ENCODE data around the gene ASB13.
A peak's percentile ranks its signal among the peaks of the same experiment; 100 is the strongest.
"Not testable (repeated sequence)": the region's sequence is repeated elsewhere in the genome, so short reads cannot be mapped to it uniquely, and the experiment has no call there.

The ASB13 gene

DNA sequence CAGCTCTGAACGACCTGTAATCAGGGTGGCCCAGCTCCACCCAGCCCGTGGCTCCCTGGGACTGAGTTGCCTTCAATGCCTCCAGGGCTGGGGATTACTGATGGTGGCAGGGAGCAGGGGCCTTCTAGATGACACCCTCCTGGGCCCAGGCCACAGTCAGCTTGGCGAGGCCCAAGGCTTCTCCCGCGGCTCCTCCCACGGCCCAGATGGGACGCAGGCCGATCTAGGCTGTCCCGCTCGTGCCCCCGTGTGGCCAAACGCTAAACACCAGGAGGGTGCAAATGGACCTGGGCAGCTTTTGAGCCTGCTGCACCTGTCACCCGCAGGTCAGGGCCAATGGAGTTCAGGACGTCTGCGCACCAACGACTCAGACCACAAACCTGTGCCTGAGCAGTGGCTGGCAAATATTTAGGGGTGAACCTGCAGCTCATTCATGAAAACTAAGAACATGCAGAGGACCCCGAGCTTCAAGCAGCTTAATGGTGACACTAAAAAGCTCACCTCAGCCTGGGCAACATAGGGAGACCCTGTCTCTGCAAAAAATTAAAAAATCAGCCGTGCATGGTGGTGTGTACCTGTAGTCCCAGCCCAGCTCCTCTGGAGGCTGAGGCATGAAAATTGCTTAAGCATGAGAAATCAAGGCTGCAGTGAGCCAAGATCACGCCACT lies 43.2 kb downstream of the ASB13 start:
- DNase-seq (ENCODE audit: low spot score), result peak; percentile 88

DNA sequence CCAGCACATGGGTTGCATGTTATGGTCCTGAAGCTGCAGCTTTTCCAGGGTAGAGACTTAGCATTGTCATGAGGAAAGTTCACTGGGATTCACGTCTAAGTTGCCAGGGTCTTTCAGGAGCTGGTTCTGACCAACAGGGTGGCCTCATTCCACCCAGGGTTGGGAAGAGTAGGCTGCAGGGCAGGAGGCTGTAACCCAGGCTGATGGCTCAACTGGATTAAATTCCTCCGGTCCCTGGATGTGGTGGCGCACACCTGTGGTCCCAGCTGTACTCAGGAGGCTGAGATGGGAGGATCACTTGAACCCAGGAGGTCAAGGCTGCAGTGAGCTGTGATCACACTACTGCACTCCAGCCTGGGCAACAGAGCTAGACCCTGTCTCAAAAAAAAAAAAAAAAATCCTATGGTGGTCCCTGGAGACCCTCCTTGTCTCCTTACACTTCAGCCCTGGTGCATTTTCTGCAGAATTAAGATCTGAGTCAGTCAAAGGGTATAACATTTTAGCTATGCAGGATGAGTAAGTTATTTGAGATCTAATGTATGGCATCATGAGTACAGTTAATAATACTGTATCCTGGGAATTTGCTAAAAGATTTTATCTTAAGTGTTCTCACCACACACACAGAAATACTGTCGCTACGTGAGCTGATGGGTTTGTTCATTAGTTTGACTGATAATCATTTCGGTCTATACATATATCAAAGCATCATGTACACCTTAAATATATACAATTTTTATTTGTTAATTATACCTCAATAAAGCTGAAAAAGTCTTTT lies 44.0 kb downstream of the ASB13 start:
- DNase-seq (ENCODE audit: low spot score), result no peak

DNA sequence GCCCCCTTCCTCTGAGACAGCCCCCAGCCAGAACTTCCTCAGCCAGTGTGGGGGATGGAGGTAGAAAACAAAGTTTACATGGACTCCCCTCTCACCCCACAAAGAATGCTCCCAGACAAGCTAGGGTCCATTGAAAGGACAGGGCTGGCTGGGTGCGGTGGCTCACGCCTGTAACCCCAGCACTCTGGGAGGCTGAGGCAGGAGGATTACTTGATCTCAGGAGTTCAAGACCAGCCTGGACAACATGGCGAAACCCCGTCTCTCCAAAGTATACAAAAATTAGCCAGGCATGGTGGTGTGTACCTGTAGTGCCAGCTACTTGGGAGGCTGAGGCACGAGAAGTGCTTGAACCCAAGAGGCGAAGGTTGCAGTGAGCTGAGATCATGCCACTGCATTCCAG lies 45.0 kb downstream of the ASB13 start:
- DNase-seq (ENCODE audit: low spot score), result not testable (repeated sequence)

DNA sequence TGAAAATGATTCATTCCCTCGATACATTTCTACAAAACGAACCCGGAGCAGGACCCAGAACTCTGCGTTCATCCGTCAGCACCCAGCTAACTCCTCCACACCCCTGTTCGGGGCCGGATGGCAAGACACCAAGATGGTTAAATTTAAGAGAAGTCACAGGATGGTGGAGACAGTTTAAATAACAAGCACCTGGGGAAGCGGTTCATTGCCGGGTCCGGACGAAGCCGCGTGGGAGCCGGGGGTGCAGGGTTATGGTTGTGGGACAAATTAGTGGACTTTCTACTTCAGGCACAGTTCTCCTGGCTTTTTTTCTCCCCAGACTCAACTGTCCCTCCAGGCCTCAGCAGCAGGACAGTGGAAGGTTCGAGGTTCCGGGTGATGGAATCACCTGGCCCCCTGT lies 45.4 kb downstream of the ASB13 start:
- no peak for DNase-seq (ENCODE audit: low spot score)

DNA sequence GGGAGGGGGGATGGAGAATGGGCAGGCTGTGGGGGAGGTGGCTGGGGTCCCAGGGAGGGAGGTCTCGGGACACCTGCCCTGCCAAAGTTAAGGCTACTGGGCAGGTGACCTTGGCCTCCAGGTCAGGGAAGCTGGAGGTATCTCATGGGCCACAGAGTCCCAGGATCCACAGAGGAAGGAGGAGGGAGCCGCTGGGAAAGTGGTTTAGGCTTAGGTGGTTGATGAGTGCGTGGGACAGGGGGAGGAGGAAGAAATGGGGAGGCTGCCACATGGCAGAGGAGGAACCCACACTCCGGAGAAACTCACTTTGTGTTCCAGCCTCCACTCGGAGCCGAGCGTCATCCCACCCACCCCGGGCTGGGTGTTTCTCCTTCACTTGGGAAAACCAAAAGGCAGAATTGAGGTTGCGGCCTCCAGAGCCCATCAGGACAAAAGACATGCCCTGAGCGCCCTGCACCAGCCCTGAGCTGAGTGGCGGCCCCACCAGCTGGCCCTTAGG lies 46.1 kb downstream of the ASB13 start:
- no peak for DNase-seq (ENCODE audit: low spot score)

DNA sequence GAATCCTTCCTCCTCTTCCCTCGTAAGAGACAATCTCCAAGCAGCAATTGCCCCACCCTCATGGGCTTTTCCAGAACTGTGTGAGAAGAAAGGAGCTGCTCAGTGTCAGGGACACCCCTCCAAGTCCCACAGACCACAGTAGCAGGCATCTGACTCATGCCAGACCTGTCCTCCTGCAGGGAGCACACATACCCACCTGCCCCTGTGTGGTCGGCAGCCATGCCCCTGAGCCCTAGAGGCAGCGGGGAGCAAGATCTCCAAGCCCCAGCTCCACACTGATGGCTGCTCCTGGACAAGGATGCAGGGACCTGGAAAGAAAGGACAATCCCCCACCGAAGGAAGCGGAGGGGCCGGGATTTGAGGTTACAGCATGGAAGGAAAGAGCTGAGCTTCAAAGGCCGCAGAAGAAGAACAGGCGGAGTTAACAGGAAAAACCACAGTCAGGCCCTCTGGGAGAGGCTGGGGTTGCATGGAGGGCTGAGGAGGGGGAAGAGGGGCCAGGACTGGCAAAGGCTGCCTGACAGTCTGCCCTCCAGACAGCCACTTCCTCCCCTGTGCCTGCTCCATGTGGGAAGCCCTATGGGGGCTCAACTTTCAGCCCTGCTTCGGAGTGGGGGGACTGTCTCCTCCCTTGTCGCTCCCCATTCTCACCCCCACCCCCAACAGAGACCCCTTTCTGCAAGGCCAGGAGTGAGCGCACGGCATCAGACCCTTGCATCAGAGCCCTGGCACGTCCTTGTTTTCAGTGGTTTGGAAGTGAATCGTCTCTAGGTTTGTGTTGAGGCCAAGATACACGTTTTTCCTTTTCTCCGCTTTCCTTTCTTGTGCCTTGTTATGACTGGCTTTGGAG lies 46.8 kb downstream of the ASB13 start:
- DNase-seq (ENCODE audit: low spot score), result no peak

DNA sequence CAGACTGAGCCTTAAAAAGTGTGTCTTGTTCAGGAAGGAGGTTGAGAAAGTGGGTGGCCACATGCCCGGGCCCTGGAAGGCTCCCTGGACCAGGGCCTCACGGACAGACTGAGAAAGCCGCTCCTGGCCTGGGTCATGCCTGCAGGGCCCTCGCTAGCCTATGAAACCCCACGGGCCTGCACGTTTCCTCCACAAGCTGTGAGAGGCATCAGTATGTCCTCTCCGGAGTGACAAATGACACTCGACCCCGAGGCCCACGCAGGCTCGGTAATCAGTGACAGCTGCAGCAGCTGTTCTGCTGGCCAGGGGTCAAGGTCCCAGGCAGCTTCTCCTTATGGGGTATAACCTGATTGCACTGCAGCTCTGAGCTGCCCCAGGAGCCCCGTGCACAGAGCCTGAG lies 47.6 kb downstream of the ASB13 start:
- no peak for DNase-seq (ENCODE audit: low spot score)

DNA sequence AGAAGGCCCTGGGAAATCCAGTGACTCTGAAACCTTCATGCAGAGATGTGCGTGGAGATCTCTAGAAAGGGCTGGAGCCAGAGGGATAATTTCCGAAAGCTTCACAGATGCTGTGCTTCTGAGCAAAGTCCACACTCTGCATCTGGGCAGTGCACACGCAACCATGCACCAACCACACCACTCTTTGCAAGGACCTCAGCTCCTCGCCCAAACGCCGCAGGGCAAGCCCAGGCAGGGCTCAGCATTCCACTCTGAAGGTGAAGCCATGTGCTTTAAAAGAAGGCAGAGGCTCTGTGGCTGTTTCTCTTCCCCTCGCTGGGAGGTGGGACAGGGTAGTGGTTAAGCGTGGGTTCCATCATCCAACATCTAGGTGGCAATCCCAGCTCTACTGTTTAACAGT lies 48.4 kb downstream of the ASB13 start:
- no peak for DNase-seq (ENCODE audit: low spot score)

DNA sequence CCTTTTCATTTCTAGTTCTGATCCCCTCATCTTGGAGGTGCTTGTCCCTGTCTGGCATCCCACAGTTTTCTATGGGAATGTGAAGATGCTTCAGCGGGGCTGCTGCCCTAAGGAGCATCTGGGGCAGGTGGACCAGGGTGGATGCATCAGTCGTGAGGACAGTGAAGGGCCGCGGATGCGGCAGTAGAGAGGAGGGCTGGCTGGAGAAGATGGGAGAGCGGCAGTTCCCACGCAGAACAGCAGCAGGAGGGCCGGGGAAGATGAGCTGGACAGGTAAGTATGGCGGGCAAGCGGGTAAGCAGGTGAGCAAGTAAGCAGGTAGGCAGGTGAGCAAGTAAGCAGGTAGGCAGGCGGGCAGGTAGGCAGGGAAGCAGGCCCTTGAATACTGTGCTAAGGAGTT lies 48.9 kb downstream of the ASB13 start:
- no peak for DNase-seq (ENCODE audit: low spot score)

DNA sequence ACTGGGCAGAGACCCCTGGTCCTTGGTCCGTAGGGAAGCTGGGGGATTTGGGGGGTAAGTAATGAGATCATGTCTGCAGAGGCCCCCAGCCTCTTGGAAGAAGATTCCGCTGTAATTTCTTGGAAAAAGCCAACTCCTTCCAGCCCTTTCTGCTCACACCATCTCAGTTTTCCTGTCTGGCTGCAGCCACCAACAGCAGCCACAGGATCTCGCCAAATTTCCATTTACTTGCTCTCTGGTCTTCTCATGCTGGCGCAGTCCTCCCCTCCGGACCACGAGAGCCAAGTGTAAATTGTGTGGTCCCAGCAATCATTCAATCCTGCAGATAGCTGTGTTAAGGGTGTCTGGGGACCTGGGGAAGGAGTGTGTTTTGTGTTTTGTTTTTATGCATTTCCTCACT lies 49.6 kb downstream of the ASB13 start:
- DNase-seq (ENCODE audit: low spot score), result no peak

DNA sequence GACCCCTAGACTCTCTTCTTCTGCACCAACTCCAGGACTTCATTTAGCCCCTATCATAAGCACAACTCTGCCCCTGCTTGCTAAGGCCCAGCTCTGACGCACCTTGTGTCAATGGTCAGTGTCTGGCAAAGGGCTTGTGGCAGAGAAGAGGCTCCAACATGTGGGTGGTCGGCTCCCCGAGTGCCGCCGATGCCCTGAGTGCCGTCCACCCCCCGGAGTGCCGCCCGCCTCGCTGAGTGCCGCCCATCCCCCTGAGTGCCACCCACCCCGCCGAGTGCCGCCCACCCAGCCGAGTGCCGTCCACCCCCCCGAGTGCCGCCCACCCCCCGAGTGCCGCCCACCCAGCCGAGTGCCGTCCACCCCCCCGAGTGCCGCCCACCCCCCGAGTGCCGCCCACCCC lies 50.3 kb downstream of the ASB13 start:
- DNase-seq (ENCODE audit: low spot score), result no peak

DNA sequence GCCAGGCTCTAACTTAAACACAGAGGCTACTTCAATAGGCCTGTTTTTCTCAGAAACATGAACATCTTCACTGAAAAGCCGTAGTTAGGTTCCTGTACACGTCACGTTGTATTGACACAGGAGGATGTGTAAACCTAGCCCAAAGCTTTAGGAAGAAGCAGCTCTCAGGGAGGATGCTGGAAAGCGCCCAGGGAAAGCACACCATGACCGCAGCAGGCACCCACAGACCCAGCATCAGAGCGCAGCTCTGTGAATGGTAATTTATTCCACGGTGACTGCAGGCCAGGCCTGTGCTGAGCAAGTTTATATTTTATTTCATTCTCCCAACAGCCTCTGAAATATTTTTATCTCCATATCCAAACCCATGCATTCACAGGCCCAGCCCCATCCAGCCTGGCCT lies 51.1 kb downstream of the ASB13 start:
- DNase-seq (ENCODE audit: low spot score), result no peak

DNA sequence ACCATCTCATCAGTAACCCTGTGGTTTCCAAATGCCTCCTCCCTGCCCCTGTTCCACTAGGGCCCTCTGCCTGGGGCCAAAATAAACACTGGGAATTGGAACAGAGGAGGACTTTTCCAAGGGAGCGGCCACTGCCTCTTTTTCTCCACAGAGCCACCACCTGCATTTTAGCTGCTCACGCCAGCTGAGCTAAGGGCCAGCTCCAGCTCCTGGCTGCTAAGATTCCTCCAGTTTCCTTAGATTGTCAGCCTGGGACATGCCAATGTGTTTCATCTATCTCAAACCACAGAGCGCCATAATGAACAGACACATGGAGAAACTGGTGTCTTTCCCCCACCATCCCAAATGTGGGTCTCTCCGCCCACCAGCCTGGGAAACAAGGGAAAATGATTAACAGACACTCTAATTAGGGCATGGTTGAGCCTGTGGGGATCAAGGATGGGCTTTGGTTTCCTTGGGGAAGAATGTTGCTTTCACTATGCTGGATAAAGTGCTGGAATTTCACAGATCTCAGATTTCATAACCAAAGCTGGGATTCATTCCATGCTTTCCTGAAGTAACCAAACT lies 52.2 kb downstream of the ASB13 start:
- no peak for DNase-seq (ENCODE audit: low spot score)

DNA sequence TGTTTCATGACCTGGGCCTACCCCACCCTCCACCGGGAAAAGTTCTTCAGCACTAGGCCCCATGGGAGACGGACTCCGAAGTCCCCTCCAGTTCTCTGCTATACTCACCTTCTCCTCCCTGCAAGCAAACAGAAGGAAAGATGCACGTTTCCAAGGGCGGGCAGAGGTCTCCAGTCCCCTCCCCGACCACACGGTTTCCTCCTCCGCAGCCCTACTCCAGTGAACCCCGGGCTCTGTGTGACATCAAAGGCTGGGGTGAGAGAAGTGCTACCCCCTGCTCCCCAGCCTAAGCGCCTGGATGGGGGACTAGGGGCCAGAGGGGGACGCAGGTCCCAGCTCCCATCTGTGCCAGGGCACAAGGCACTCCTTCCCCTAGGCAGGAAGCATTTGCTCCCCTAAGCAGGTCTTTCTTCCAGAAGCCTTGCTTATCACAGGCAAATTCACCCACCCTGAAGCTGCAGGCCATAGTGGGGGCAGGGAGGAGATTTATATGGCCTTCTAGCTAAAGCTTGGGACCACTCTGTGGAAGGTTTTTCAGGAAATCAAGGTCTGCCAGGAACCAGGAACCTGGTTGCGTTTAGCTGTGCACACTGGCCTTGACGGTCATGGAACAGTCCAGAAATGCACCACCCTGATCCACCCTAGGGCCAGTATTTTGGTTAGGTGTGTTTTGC lies 52.8 kb downstream of the ASB13 start:
- DNase-seq (ENCODE audit: low spot score), result no peak

DNA sequence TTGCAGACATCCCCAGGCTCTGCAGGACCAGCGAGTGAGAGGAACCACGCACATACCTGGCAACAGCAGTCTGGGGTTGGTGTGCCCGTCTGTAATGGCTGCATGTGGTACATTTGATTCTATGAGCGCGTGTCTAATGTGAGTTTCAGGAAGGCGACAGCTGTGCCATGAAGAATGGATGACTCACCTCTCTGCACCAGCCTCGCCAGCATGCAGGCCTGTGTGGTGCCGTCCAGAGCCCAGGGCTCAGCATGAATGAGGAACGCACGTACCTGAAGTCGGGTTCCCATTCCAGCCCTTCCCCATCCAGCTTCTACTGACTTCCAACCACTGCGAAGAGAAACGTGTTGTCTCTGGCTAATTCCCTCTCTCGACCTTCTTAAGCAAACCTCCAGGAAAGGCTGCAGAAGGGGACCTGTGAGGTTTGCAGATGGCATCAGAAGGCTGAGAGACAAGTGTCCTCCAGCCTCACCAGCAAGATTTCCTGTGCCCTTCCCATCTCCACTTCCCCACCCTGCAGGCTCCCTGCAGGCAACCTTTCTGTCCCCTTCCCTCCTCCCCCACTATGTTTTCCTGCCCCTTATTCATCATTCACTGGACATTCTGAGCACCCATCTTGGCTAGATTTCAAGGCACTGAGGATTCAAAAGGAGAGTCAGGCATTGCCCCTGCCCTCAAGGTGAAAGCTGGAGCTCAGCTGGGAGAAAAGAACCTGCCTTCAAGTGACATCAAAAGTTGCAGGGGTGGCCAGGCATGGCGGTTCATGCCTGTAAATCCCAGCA lies 54.3 kb downstream of the ASB13 start:
- DNase-seq (ENCODE audit: low spot score), result no peak

DNA sequence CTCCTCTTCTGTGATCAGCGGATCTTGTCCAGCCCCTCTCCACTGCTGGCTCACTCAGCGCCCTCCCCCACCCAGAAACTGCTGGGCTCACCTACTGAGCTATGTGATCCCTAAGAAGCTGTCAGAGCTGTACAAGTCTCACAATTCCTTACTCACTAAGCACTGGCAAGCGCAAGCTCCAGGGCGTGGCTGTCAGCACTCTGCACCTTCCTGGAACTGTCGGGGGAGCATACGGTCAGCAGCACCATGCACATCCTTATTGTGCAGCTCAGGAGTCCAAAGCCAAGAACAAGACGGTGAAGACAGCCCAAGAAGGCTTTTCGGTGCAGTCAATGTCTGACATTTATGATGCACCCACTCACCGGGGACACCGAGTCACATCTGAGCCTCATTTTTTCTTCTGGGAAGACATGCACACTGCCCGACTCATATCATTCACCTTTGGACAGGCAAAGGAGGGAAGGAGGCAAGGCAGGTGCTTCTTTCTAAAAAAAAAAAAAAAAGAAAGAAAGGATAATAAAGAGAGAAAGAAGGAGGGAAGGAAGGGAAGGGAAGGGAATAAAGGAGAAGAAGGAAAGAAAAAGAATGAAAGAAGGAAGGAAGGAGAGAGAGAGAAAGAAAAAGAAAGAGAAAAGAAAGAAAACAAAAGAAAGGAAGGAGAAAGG lies 56.3 kb downstream of the ASB13 start:
- no peak for DNase-seq (ENCODE audit: low spot score)

DNA sequence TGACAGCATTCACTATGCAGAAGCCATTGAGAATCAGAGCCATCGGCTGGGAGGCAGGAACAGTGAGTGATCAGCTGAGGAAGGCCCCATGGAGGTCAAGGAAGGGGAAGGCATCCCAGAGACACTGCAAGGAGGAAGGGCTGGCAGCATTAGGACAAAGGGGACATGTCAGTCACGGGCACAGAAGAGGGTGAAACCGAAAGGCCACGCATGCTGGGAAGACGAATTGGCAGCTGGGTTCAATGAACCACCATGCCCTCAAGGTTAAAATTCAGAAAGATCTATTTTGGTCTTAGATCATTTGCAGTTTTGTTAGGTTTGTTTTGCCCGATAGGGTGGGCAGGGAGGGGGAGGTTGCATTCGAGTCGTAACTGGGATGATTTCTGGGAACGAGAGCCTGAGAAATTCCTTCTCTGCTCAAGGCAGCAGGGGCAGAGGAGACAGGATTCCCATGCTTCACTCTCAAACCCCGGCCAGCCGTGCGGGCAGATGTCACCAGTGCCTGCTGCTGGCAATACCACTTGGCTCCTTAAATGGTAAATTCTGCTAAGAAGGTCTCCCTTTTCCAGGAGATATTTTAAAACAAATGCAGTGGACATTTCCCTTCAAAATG lies 57.7 kb downstream of the ASB13 start:
- DNase-seq (ENCODE audit: low spot score), result no peak

DNA sequence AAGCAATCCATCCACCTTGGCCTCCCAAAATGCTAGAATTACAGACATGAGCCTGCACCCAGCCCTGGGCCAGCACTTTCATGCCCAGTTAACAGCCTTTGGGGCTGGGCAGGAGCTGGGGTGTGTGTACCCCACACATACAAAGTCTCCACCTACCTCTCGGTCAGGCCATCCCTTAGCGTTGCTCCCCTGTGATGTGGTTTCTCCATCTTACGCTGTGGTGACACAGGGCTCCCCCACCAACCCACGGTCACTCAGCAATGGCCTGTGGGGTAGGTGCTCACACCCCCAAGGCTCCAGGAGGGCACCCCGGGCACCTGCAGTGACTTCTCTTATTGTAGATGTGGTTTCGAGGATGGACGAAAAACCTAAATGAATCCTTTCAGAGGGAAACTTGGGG lies 58.8 kb downstream of the ASB13 start:
- no peak for DNase-seq (ENCODE audit: low spot score)

DNA sequence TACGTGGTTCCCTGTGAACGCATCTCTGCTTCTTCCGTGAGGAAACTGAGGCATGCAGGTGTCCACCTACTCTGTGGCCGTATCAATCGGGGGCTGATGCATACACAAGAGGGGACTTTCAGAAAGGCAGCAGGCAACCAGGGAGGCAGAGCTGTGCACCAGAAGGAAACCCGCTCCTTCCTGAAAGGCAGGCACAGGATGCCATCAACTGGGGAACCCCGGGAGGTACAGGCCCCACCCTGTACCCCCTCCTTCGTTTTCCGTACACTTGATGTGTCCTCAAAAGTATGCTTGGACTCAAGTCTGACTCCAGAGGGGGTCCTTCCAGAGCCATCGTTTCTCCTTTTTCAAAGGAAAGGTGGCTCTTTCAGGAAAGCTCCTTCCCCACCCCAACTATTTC lies 59.5 kb downstream of the ASB13 start:
- no peak for DNase-seq (ENCODE audit: low spot score)

DNA sequence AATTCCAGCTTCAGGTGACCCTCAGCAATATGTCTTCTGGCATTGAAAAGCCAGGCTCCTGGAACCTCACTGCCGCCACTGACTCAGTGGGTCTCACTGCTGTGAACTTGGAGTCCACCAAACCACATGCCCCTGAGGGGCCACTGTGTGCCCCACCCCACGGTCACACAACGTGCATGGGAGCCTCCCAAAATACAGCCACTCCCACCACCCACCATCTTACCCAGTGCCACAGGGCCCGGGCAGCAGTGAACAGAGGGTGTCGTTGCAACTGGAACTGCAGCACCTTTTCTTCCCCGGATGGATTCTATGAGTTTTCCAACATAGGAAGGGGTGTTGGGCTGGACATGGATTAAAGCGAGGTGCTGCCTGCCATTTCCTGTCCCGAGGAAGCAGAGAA lies 60.1 kb downstream of the ASB13 start:
- DNase-seq (ENCODE audit: low spot score), result no peak
